GM19467 (cell line): Measurements from ENCODE around the gene PKN3.
"Not testable (repeated sequence)": the region's sequence is repeated elsewhere in the genome, so short reads cannot be mapped to it uniquely, and the experiment has no call there.

Experiments
- ATAC-seq: cut with Tn5 transposase; IDR thresholded peaks from one replicate; pipeline ENCODE4 v1.9.1; 2021; ENCODE audit warnings: mild to moderate bottlenecking, moderate library complexity; ENCODE audit not compliant: unreplicated experiment

The PKN3 gene

GRCh38 chr9:128702445-128702948 lies at the start of gene PKN3:
PKN3 (plus strand) TSS chr9:128702503; CDS start chr9:128702916, 413 bp downstream.
- peak; percentile 65 for ATAC-seq

GRCh38 chr9:128653908-128654307 lies 48.4 kb upstream of the PKN3 start:
- ATAC-seq, result no peak

GRCh38 chr9:128654481-128654880 lies 47.8 kb upstream of the PKN3 start:
- no peak for ATAC-seq

- ATAC-seq, result peak; percentile 55
Observed at GRCh38 chr9:128656416-128657343, 45.6 kb upstream of the PKN3 start, which contains the start of gene DYNC2I2. DYNC2I2 (minus strand) TSS chr9:128656847; CDS start chr9:128656726, 121 bp downstream.

- ATAC-seq, result no peak
Observed at GRCh38 chr9:128657344-128657704, 45.0 kb upstream of the PKN3 start.

- no peak for ATAC-seq
Observed at GRCh38 chr9:128657796-128658195, 44.5 kb upstream of the PKN3 start.

- not testable (repeated sequence) for ATAC-seq
Observed at GRCh38 chr9:128666481-128666941, 35.8 kb upstream of the PKN3 start.

GRCh38 chr9:128669786-128670185 lies 32.5 kb upstream of the PKN3 start:
- ATAC-seq, result no peak

GRCh38 chr9:128675382-128675781 lies 26.9 kb upstream of the PKN3 start:
- ATAC-seq, result no peak

GRCh38 chr9:128677794-128678193 lies 24.5 kb upstream of the PKN3 start:
- ATAC-seq, result no peak

GRCh38 chr9:128683340-128684064 lies 18.8 kb upstream of the PKN3 start:
- ATAC-seq, result no peak

GRCh38 chr9:128684065-128684324 lies 18.3 kb upstream of the PKN3 start:
- ATAC-seq, result no peak

- ATAC-seq, result no peak
Observed at GRCh38 chr9:128684325-128685199, 17.7 kb upstream of the PKN3 start.

- no peak for ATAC-seq
Observed at GRCh38 chr9:128685636-128686489, 16.4 kb upstream of the PKN3 start.

GRCh38 chr9:128687453-128687852 lies 14.8 kb upstream of the PKN3 start:
- ATAC-seq, result no peak

- ATAC-seq, result peak; percentile 66
Observed at GRCh38 chr9:128688501-128689292, 13.6 kb upstream of the PKN3 start, which contains the start of gene SET. SET (plus strand) TSS chr9:128689222; CDS start chr9:128689583, 361 bp downstream.

GRCh38 chr9:128689293-128689774 lies 13.0 kb upstream of the PKN3 start:
- ATAC-seq, result peak; percentile 20

GRCh38 chr9:128689820-128690683 lies 12.3 kb upstream of the PKN3 start:
- no peak for ATAC-seq
